DMS79 (cell line): ENCODE data around the gene OLIG1.

Experiments
- DNase-seq: peaks from one replicate; lab custom pipeline; 2025; lab: John Stamatoyannopoulos, UW

OLIG1 gene

GRCh38 chr21:33031152-33031911 is 38.6 kb upstream of the OLIG1 start:
- no peak for DNase-seq

GRCh38 chr21:33032434-33033047 is 37.4 kb upstream of the OLIG1 start:
- DNase-seq, result no peak

- no peak for DNase-seq
These were observed 36.6 kb upstream of the OLIG1 start for GRCh38 chr21:33033094-33033951.

GRCh38 chr21:33033961-33034413 is 36.0 kb upstream of the OLIG1 start:
- DNase-seq, result no peak

GRCh38 chr21:33035147-33035546 is 34.8 kb upstream of the OLIG1 start:
- no peak for DNase-seq

GRCh38 chr21:33036430-33037162 is 33.3 kb upstream of the OLIG1 start:
- no peak for DNase-seq

GRCh38 chr21:33037501-33037900 is 32.4 kb upstream of the OLIG1 start:
- DNase-seq, result no peak

GRCh38 chr21:33039536-33039935 is 30.4 kb upstream of the OLIG1 start:
- DNase-seq, result no peak

- DNase-seq, result no peak
These were observed 29.7 kb upstream of the OLIG1 start for GRCh38 chr21:33040215-33040614.

GRCh38 chr21:33041981-33042380 is 28.0 kb upstream of the OLIG1 start:
- no peak for DNase-seq

GRCh38 chr21:33042812-33043211 is 27.1 kb upstream of the OLIG1 start:
- DNase-seq, result no peak

- DNase-seq, result no peak
These were observed 23.5 kb upstream of the OLIG1 start for GRCh38 chr21:33046455-33046854.

- no peak for DNase-seq
These were observed 22.7 kb upstream of the OLIG1 start for GRCh38 chr21:33047231-33047630.

GRCh38 chr21:33051925-33052324 is 18.0 kb upstream of the OLIG1 start:
- no peak for DNase-seq

- DNase-seq, result no peak
These were observed 16.0 kb upstream of the OLIG1 start for GRCh38 chr21:33053951-33054350.

- DNase-seq, result no peak
These were observed 13.9 kb upstream of the OLIG1 start for GRCh38 chr21:33055991-33056390.

GRCh38 chr21:33057385-33057940 is 12.5 kb upstream of the OLIG1 start:
- DNase-seq, result no peak

- no peak for DNase-seq
These were observed 11.4 kb upstream of the OLIG1 start for GRCh38 chr21:33058527-33058926.

- DNase-seq, result no peak
These were observed 11.0 kb upstream of the OLIG1 start for GRCh38 chr21:33058957-33059356.

- DNase-seq, result no peak
These were observed 10.5 kb upstream of the OLIG1 start for GRCh38 chr21:33059380-33059841.

GRCh38 chr21:33061233-33061632 is 8.7 kb upstream of the OLIG1 start:
- no peak for DNase-seq
